HG03469 (cell line): ENCODE data around the gene ASRGL1.

ENCODE experiments used
- ATAC-seq: cut with Tn5 transposase; IDR thresholded peaks from one replicate; pipeline ENCODE4 v1.9.1; 2021; ENCODE audit warnings: mild to moderate bottlenecking, moderate library complexity, moderate number of reproducible peaks; ENCODE audit not compliant: unreplicated experiment

ASRGL1 gene

GRCh38 chr11:62438641-62439040 is 101.4 kb downstream of the ASRGL1 start:
- ATAC-seq, result no peak

- ATAC-seq, result no peak
These were observed 102.7 kb downstream of the ASRGL1 start for GRCh38 chr11:62439785-62440602.
